H7 (cell line): ENCODE results near the gene TYMP. TPM values are rescaled to one million over a fixed set of nuclear protein-coding genes. Genes with fewer than 3 reads are reported as not detected.

Experiments
- DNase-seq: peaks from one replicate; pipeline ENCODE4 v3.0.0; 2012
- H3K27me3 ChIP-seq: 2 replicates; pipeline ENCODE4 v1.6.0; 2011; ENCODE audit warnings: mild to moderate bottlenecking, low read length; ENCODE audit not compliant: control insufficient read depth, insufficient read depth
- H3K36me3 ChIP-seq: replicated peaks from 2 replicates; pipeline ENCODE4 v1.5.1; 2011; ENCODE audit warnings: low read length; ENCODE audit not compliant: control insufficient read depth, insufficient read depth
- H3K4me3 ChIP-seq: 2 replicates; pipeline ENCODE4 v1.5.1; 2011; ENCODE audit warnings: low read depth, mild to moderate bottlenecking, control low read depth, low read length, moderate library complexity; ENCODE audit not compliant: insufficient read depth
- total RNA-seq: library from RNA; depleted of rRNA; stranded (reverse); fragments of >200 nt; shearing (Covaris generic); gene quantifications from 2 replicates; pipeline ENCODE4 v1.2.3, GENCODE V29; 2014

TYMP gene
- total RNA-seq, 1 experiment from 2014 or later = 0.55 TPM

GRCh38 chr22:50502628-50503474, 27.0 kb downstream of the TYMP start:
- Histone ChIP-seq H3K4me3 (no peak overlapping the region), H3K27me3 (no peaks in the 10 kb centered on the region), H3K36me3 (no peaks in the 10 kb centered on the region; the same call in 1 of the 2 replicates)
- no peak for DNase-seq

- DNase-seq = no peak
- Histone ChIP-seq H3K4me3 (no peak overlapping the region), H3K27me3 (no peaks in the 10 kb centered on the region), H3K36me3 (no peaks in the 10 kb centered on the region; the same call in 1 of the 2 replicates)
These were observed 27.7 kb downstream of the TYMP start for GRCh38 chr22:50502096-50502495.

DNA sequence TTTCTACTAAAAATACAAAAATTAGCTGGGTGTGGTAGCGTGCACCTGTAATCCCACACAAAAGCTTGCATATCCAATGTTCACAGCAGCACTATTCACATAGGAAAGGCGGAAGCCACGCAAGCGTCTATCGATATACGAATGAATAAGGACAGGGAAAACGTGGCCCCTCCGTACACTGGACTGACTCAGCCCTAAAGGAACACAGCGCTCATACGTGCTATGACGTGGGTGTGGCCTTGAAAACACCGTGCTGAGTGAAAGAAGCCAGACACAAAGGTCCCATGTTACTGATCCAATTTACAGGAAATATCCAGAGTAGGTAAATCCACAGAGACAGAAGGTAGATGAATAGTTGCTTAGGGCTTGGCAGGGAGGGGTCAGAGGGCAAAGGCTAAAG, 29.4 kb downstream of the TYMP start:
- no peak for DNase-seq
- H3K27me3 ChIP-seq = no peaks in the 10 kb centered on the region
- H3K36me3 ChIP-seq = no peaks in the 10 kb centered on the region; the same call in 1 of the 2 replicates
- H3K4me3 ChIP-seq = no peak overlapping the region

DNA sequence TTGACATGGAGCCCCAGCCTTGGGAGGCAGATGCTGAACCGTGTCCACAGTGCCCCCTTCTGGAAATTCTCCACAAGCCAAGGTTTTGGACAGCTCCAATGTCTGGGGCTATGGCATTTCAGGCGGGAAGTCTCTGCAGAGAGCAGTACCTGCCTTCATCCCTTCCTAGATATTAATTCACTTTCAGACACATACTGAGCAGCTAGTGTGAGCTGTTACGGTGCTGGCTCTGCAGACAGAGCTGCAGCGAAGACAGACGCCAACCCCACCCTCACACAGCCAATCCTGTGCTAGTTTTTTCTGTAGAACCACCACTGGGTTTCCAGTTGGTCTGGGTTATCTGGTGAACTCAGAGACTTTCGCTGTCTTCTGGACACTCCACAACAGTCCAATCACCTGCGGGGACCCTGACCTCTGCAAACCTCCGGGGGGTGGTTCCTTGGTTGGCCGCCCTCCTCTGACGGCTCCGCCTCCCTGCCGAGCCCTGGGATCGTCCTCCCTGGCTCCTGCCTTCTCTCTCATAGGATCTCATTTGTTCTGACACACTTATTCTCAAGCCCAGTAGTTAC, 31.4 kb downstream of the TYMP start:
- Histone ChIP-seq H3K36me3 (no peaks in the 10 kb centered on the region), H3K4me3 (no peak overlapping the region), H3K27me3 (no peaks in the 10 kb centered on the region)
- DNase-seq = peak; percentile 90

DNA sequence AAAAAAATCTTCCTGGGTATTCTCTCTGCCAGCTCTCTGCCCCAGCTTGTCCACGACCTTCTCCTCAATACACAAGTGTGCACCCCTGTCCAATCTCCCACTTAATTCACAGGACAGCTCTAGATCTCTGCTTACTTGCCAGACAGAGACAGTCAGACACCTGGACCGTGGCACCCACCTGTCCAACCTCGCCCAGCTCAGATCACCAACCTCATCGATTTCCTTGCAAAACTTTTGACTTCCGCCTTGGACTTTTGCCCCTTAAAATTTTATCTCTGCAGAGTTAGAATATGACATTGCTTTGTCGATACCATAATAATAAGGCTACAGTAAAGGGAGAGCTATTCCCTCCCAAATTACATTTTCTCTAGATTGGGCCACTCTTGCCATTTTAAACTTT, 32.7 kb downstream of the TYMP start:
- no peak for DNase-seq
- Histone ChIP-seq H3K36me3 (no peaks in the 10 kb centered on the region), H3K4me3 (no peak overlapping the region), H3K27me3 (no peaks in the 10 kb centered on the region)

DNA sequence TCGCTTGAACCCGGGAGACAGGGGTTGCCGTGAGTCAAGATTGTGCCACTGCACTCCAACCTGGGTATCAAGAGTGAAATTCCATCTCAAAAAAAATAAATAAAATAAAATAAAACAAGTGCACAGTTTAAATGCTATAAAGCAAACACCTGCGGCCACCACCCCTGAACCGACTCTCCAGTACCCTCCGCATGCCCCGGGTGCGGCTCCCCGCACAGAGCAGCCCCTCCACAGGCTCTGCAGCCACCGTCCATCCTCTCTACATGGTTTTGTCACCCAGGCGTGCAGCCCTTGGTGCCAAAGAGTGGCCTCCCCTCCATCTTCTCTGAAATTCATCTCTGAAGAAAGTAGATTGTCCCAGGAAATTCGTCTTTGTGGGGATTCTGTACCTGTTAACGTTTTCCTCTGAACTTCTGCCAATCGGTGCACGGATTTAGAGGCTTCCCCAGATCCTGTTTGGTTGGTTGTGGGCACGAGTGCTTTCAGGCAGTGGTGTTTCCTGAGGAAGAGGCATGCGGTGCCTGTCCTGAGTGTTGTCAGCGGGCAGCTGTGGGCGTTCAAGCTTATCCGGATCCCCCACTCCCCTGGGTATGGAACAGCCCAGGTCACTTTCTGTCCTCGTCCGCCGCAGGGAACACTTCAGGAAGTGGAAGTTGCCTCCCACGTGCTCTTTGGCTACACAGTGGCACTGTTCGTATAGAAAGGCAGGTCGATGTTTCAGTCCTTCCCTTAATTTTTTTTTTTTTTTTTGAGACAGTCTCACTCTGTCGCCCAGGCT, 39.1 kb downstream of the TYMP start:
- H3K4me3 ChIP-seq = no peak overlapping the region
- DNase-seq = no peak
- H3K36me3 ChIP-seq = no peaks in the 10 kb centered on the region
- no peaks in the 10 kb centered on the region for H3K27me3 ChIP-seq

DNA sequence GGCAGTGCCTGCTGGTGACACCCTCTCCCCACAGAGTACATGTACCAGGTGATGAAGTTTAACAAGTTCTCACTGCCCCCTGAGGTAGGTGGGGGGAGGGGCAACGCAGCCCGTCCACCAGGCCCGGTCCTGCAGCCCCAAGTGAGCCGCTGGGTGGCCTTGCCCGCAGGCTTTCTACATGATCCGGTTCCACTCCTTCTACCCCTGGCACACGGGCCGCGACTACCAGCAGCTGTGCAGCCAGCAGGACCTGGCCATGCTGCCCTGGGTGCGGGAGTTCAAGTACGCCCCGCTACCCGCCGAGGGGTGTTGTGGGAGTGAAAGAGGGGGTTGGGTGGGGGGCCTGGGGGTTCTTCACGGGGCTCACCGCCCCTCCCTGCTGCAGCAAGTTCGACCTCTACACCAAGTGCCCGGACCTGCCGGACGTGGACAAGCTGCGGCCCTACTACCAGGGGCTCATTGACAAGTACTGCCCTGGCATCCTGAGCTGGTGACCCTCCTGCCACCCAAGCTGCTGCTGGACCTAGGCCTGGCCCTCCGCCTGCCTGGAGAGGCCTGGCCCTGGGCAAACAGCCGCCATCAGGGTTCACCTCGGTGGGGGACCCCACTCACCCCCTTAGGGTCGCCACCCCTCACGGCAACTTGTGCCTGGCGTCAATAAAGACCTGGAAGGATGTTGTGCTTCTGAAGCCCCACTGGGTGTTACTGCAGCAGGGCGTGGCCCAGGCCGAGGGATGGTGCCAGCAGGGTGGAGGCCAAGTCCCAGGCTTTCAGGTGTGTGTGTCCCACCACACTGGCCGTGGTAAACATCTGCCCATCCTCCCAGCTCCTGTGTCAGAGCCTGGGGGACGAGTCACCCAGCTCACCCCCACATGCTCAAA, 40.2 kb downstream of the TYMP start:
- Histone ChIP-seq H3K36me3 (no peaks in the 10 kb centered on the region), H3K27me3 (no peaks in the 10 kb centered on the region), H3K4me3 (no peak overlapping the region)
- peak; percentile 78 for DNase-seq

DNA sequence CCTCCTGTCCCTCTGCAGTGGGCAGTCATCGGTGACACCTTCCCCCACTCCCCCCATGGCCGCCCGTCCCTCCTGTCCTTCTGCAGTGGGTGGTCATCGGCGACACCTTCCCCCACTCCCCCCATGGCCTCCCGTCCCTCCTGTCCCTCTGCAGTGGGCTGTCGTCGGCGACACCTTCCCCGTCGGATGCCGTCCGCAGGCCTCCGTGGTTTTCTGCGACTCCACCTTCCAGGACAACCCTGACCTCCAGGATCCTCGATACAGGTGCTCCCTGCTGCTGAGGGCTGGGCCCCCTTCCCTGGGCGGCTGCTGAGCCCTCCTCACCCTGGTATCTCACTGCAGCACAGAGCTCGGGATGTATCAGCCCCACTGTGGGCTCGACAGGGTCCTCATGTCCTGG, 40.9 kb downstream of the TYMP start:
- no peak for DNase-seq
- no peaks in the 10 kb centered on the region for H3K27me3 ChIP-seq
- H3K4me3 ChIP-seq = no peak overlapping the region

DNA sequence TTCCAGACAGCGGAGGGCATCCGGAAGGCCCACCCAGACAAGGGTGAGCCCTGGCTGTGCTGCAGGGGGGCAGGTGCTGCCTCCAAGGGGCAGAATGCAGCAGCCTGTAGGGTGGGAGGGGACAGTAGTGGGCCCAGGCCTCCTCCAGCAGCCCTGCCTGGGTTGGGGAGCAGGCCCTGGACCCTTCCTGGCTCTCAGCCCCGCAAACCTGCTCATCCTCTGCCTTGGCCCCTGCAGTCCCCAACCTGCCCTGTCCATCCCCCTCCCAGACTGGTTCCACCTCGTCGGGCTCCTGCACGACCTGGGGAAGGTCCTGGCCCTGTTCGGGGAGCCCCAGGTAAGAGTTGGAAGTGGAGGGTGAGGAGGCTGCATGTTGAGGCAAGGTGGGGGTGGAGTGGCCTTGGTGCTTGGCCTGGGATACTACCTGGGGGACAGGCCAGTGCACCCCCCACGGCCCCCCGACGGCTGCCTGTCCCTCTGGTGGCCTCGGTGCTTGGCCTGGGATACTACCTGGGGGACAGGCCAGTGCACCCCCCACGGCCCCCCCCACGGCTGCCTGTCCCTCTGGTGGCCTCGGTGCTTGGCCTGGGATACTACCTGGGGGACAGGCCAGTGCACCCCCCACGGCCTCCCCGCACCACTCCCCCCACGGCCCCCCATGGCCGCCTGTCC, 41.7 kb downstream of the TYMP start:
- Histone ChIP-seq H3K36me3 (no peaks in the 10 kb centered on the region), H3K27me3 (no peaks in the 10 kb centered on the region), H3K4me3 (no peak overlapping the region)
- no peak for DNase-seq

More for the DNA sequence above, 40.9 kb downstream of the TYMP start:
- no peaks in the 10 kb centered on the region for H3K36me3 ChIP-seq

GRCh38 chr22:50487290-50488005, 42.4 kb downstream of the TYMP start:
- DNase-seq = no peak
- H3K4me3 ChIP-seq = no peak overlapping the region
- H3K27me3 ChIP-seq = no peaks in the 10 kb centered on the region
- H3K36me3 ChIP-seq = no peaks in the 10 kb centered on the region; the same call in 1 of the 2 replicates

DNA sequence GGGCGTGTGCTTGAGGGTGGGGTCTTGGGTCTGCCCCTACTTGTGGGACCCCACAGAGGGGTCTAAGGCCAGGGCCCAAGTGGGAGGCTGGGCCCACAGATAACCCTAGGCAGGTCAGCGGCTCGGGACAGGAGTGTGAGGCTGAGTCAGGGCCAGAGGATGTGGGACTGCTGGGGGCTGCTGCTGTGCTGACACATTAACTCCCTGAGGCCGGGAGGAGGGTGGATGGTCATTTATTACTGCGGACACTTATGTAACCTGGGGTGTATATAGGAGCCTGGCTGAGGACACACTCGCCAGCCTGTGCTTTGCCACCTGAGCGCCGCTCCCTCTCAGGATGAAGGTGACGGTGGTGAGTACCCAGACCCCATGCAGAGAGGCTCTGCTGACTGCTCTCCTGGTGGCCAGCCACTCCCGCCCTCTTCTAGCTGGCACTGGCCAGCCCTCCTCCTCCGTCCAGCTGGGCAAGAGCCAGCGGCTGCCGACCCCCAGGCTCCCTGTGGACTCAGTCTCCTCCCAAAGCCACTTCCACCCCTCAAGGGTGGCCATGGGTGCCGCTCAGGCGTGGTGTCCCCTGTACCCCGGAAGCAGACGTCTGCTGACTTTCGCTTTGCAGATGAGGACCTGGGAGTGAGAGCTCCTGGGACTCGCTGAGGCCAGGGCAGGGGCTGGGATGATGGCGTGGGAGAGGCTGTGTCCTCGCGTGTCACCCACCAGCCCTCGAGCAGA, 43.1 kb downstream of the TYMP start, which contains the start of gene MIOX:
TSS of gene MIOX (plus strand) at position 299 of the 729 bp plus-strand sequence. CDS start at position 338, 39 bp downstream.
- no peak for DNase-seq
- H3K4me3 ChIP-seq = no peak within 1 kb of the TSS
- no peaks in the 10 kb centered on the region; the same call in 1 of the 2 replicates for H3K27me3 ChIP-seq
- no peaks in the 10 kb centered on the region; the same call in 1 of the 2 replicates for H3K36me3 ChIP-seq

GRCh38 chr22:50485221-50486131, 44.3 kb downstream of the TYMP start:
- H3K27me3 ChIP-seq = peaks cover 7% of the 10 kb centered on the region

More at GRCh38 chr22:50485221-50486131, 44.3 kb downstream of the TYMP start:
- no peaks in the 10 kb centered on the region; the same call in 1 of the 2 replicates for H3K36me3 ChIP-seq
- H3K4me3 ChIP-seq = no peak overlapping the region
- no peak for DNase-seq
